GM21526 (cell line): ENCODE results near the gene EIF3K.

Experiments
- ATAC-seq: cut with Tn5 transposase; IDR thresholded peaks from one replicate; pipeline ENCODE4 v1.9.1; 2021; ENCODE audit warnings: moderate library complexity; ENCODE audit not compliant: unreplicated experiment, low FRiP score

EIF3K gene

DNA sequence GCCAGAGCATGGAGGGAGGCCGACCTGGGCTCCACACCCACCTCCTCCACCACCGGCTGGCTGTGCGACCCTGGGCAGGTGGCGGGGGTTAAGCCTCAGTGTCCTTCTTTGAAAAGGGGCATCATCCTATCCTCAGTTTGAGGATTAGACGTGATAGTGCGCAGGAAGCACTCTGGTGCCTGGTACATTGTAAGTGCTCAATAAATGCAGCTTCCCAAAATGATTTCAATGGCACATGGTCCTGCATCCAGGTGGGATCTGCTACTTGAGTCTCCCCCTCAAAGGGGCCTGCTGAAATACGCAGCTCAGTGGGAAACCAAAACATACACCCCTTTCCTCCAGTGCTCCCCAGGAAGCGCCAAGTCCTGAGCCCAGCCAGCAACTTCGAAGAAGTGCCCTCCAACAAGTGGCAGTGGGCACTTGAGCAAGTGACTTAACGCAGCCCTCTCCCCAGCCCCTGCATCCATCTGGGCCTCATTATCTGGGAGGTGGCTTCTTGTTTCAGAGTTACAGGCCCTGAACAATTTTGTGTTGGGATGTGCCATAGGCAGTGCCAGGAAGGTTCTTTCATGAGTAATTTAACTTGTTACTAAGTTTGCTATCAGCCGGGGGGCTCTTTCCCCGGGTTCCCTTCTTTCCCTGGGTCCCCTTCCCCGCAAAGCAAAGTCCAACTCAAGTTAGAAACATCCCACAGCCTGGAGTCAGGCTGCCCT, 46.4 kb downstream of the EIF3K start:
- ATAC-seq = no peak

DNA sequence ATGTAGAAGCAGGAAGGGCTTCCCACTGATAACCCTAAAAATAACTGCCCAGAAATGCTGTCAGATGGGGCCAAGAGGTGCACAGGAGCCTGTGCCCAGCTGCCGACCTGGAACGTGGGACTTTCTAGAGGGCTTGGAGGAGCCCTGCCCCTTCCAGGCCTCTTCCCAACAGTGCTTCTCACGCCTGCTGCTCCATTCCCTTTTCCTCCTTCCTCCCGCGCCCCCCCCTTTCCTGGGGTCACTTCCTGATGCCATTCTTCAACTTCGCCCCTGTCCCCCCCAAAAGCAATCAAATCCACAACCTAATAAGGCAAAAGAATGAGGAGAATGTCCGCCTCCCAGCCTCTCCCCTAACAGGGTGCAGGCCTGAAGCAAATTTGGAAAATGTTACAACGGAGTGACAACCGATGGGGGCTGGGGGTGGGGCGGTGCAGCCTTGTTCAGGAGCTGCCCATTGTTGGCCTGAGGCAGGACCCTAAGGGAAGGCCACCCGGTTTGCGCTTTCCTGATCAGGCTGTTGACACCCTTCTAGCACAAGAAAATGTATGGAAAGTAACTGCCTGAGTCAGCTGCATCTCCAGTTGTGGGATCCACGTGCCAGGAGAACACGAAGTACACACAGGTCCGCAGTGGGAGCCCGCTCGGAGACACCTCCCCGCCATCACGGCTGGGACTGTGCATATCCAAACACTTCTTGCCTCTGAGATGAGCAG, 47.1 kb downstream of the EIF3K start:
- no peak for ATAC-seq

DNA sequence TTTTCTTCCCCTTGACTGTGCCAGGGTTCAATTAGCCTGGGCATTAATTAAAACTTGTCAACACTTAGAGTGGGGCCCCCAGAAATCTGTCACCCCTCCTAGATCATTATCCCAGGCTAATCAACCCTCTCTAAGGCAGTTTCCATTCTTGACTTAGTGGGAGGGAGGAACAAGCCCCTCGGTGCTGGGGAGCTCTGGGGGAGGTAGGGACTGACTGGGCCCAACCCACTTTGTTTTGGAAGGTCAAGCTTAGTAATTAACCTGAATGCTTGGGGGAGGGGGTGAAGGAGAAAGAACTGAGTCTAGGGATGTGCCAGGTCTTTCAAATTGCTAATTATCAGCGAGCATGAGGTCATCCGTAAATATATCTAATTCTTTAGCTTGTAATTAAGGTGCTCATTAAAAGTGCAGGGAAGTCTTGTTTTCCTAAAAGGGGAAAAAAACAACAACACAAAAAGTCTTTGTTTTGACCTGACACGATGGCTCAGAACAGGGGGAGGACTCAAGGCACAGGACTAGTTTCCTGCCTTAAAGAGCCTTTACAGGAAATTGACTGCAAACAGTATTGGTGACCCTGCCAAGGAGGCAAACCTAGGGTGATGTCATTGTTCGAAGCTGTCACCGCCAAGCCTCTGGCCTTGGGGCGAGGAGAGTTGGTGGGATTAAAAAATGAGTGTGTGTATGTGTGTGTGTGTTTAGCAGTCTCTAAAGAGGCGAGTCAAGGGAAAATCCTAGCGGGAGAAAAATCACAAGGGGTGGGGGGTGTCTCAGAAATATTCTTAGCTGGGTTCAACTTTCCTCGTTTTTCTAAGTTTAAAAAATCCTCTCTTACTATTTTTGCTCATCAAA, 47.9 kb downstream of the EIF3K start:
- no peak for ATAC-seq

DNA sequence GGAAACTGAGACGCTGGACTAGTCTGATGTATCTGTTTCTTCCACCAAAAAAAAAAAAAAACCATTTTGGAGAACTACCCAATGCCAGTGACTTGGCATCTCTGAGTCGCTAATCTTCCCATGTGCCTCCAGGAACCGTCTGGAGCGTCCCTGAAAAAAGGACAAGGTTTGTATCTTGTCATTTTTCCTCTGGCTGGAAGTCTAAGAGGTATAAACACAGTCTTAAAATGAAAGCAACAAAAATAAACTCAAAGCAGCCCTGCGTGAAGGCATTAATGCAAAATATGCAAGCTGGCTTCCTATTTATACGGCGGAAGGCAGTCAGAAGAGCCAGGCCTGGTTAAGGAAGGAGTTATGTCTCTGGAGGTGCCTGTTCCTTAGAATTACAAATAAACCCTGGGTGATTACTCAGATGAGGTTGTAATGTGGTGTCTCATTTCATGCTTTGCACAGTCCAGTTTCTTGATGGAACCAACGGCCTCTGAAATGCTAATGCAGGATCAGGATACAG, 48.7 kb downstream of the EIF3K start:
- ATAC-seq = no peak

DNA sequence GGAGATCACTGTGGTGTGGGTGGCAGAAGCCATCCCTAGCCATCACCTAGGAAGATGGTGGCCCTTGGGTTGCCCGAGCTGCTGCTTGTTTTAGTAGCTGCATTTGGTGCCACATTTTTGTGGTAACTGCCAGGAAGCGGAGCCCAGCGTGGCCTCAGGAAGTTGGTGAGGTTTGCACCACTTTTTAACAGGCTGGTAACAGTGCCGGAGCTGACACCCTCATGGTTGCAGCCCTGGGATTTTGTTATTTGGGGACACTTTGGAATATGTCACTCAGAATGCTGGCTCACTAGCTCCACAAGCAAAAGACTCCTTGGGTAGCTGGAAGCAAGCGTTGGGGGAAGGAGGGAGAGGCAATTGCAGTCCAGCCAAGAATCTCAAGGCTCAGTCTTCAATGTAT, 50.6 kb downstream of the EIF3K start:
- ATAC-seq = no peak

DNA sequence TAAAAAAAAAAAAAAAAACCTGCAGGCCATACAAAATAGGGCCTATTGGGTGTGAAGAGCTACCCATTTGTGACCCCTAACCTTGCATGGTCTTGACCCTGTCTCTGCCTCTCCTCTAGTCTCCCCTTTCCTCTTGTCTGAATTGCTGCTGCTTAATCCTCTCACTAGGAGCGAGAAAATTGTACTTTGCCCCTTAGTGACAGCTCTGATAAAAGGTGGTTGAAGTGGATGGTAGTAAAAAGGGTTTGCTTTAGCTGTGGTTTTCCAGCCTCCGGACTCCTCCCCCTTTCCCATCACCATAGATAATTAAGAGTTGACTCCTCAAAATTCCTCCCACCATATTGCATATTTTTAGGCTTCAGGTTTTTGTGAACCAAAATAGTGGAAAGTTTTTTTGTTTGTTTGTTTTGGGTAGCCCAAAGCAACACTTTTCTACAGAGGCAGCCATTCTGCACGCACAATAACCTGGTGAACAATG, 52.0 kb downstream of the EIF3K start:
- ATAC-seq = no peak

DNA sequence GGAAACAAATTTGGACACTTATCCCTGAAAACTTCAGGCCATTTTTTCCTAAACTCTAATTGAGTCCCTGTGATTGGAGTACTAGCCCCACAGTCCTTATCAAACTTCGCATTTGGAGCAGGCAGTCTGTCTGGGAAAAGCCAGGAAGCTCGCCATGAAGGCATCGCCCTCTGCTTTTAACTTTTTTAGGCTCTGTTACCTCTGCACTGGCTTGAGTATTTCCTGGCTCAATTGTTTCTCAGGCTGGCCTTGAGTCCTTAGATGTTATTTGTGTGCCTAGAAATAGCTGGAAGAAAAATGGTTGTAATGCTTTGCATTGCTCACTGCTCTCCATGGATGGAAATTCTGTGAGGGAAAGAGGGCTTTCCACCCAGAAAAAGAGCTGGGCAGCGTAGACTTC, 52.7 kb downstream of the EIF3K start:
- no peak for ATAC-seq

DNA sequence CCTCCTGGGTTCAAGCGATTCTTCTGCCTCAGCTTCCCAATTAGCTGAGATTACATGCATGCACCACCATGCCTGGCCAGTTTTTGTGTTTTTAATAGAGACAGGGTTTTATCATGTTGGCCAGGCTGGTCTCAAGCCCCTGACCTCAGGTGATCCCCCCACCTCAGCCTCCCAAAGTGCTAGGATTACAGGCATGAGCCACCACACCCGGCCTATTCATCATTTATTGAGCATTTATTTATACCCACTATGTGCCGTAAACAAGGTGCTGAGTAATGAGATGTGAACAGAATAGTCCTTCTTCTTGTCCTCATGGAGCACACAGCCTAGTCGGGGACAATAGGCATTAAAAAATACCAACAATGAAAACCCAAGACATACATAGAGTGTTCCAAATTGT, 54.0 kb downstream of the EIF3K start:
- no peak for ATAC-seq

DNA sequence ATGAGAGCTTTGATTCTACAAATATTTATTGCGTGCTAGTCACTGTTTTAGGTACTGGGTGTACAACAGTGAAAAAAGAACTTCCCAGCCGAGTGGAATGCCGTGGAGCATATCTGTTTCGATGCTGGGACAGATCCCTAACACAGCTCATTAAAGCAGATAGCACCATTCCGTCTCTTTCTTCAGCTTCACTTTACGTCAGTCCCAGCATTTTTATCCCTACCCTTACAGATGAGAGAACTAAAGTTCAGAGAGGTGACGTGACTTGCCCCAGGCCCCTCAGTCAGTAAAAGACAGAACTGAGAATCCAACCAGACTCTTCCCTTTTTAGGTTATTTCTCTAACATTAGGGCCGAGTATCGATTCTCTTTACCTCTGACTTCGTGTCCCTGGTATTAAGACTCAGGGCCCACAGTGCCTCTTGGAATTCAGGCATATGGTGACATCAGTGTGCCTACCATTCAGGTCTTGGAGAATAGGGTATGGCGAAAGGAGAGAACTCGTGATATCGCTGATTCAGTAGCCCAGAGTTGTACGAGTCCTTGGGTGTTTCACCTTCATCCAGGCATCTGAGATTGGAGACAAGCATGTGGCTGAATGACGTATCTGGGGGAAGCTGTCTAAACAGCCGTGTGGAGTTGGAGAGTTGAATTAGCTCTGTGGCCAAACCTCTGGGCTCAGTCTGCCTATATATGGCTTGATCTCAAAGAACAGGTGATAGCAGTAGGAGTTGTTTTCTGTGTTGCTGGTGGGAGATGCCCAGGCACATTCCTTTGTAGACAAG, 55.6 kb downstream of the EIF3K start:
- no peak for ATAC-seq

DNA sequence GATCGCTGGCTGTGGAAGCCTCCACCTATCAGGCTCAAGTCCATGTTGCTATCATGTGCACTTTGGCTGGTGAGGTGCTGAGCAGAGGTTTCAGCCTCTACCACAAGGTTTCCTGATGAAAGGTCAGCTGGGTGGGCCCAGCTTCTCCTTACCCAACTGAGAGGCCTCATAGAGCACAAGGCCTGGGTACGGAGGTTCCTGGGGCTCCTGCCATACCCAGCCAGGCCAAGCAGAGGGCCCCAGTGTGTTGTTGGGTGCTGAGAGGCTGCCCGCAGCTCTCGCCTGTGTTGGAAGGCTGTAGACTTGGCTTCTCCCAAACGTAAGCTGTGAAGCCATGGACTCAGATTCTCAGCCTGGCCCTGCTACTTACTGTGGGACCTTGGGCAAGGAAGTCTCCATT, 56.6 kb downstream of the EIF3K start:
- ATAC-seq = no peak

DNA sequence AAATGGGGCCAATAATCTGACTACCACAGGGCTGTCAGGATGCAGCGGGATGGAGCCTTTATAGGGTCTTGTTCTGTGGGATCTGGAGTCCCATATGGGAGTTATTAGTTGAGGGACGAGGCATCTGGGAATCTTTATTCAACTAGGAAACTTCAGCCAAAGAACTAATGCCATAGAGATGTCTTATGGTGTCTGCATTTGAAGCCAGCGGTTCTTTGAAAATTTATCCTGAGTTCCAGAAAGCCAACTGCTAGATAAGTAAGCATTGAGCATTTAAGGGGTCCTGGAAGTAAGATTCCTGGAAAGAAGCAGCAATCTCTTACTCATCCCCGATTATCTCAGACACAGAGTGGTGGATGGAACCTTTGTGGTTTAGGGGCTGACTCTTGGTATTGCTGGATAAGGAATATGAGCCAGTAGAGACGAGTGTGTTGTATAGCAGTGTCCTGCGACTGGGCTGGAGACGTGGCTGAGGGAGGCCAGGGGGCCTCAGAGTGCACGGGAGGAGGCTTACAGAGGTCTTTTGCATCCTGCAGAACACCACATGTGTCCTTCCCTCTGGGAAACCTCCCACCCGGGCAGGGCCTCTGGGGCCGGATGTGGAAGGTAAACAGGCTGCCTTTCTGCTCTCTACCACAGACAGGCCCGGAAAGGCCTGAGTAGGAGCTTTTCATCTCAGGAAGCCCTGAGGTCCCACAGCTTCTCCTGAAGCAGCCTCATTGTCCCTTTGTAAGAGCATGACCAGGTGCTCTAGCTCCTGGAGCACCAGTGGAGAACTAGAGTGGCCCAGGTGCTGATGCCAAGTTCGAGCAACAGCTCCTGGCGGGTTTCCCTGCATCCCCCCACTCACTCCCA, 57.3 kb downstream of the EIF3K start:
- ATAC-seq = no peak

DNA sequence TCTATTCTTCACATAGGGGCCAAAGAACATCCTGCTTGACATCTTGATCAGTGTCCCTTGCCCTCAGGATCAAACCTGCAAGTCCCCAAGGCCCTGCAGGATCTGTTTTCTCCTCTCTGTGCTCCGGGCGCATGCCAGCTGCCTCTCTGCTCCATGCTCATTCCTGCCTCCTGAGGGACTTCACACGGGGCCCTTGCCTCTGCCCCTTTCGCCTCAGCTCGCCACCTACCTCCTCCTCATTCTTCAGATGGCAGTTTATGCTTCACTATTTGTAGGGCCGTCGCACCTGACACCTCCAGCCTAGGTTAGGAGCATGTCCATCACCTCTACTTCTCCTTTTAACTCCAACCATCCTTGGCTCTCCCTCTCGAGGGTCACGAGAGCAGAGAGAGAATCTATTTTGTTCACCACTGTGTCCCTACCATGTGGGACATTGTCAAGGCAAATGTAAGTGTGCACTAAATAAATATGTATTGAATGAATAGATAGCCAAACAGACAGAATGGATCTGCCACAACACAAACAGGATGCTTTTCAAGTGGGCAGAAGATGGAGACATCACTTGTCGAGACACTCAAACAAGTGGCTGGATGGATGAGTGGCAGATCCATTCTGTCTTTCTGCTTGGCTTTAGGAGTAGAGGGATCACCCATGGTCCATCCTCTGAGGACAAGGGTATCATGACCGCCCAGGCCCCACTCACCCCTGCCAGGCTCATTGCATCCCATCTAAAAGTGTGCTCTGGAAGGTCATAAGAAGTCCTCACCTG, 58.1 kb downstream of the EIF3K start:
- no peak for ATAC-seq

DNA sequence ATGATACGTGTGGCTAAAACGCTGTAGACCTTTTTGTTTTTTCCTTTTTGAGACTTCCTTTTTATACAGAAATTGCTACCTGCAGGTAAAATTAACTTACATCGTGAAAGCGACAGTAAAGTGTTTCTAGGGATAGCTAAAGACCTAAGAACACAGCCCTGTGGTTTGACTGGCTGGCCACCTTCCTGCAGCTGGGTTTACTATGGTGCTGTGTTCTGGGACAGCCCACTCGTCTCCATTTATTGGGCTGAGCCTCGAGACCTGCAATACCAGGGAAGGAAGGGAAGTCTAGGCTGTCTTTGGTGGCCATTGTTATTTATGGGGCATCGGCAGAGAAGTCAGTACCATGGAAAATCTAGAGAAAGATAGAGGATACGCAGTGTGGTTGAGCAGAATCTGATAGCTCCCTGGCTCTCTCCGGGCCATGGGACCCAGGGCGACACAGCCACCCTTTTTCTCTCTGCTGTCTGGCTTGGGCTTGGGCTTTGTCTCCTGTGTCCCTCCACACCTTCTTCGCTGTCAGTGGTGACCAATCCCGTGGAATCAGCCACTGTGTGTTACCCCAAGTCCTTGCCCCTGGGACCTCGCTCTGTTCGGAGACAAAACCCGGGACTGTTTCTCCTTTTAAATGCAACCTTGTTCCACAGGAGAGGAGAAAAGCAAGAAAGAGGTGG, 59.4 kb downstream of the EIF3K start:
- no peak for ATAC-seq

DNA sequence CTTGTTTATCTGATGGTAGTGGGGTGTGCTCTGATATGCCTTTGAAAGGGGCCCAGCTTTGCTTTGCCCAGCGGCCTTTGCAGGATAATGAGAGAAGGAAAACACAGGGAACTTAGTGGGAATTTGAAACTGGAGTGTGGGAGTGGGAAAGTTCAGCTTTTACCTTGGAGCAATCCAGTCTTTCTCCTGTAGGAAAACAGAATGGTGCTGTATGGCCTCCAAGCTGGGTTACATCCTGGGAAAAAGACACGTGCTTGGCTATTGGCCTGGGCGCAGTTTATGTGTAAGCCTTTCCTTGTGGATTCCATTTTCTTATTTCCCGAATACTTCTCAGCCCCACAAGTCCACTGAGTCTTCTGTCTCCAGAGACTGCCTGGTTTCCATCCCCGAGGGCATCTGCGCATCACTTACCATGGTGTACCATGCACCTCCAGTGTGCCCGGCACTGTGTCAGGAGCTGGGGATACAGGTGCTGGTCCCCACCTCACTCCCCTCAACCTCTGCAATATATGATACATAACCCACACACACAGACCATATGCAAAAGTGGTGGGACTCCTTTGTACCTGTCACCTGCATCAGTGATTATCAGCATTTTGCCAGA, 60.0 kb downstream of the EIF3K start:
- no peak for ATAC-seq

DNA sequence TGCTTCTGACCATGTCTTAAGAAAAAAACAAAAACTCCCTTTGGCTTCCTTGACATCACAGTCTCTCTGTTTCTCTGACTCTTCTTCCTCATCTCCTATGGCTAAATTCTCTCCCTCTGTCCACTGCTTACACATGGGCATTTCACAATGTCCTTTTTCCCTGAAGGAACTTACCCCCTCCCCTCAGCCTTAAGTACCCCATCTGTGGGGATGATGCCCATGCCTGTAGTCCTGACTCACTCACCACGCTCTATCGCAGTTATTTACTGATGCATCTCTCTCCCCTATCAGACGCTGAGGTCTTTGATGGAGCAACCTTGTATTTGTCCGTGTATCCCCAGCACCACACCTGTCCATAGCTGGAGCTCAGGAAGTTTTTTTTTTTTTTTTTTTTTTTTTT, 60.9 kb downstream of the EIF3K start:
- no peak for ATAC-seq

DNA sequence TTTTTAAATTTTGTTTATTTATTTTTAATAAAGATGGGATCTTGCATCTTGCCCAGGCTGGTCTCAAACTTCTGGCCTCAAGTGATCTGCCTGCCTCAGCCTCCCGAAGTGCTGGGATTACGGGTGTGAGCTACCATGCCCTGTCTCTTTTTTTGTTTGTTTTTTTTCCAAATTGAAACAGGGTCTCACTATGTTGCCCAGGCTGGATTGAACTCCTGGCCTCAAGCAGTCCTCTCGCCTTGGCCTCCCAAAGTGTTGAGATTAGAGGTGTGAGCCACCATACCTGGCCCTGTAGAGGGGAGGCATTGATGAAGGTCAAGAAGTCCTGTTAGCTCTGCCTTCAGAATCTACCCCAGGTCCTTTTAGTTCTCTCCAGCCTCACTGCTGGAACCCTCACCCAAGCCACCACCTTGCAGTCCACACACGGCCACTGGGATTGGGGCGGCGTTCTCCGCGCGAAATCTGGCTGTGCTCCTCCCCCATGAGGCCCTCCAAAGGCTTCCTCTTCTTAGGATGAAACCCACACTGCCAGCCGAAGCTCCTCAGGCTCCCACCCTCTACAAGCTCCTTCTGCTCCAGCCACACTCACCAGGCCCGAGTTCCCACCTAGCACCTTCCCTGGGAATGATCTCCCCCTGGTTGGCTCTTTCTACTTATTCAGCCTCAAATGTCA, 63.3 kb downstream of the EIF3K start:
- ATAC-seq = no peak

DNA sequence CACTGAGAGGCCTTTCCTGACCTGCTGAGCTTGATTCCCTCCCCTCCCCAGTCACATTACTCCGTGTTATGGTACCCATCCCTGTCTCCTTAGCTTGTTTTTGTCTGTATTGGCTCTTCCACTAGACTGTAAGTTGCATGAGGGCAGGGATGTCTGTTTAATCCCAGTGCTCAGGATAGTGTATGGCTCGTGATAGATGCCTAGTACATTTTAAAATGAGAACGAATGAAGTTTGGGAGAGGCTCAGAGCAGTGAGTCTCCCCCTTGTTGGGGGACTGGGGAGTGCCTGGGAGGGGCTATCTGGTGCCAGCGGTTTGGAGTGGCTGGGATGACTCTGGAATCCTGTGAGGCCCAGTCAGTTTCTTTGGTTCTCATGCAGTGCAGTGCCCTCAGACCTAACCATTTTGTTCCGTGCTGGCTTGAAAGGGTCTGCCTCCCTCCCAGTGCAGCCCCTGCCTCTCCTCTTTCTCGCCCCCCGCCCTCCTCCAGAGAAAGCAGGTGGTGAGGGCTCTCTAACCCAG, 63.9 kb downstream of the EIF3K start:
- no peak for ATAC-seq
